K562 (cell line): ENCODE results near the gene KCTD13. TPM values are rescaled to one million over a fixed set of nuclear protein-coding genes. Genes with fewer than 3 reads are reported as not detected.

Experiments used
- ARID1B ChIP-seq: fragments of 450-650 bp; IDR thresholded peaks from 2 replicates; pipeline ENCODE4 v1.6.1; 2016; ENCODE audit warnings: antibody characterized with exemption, mild to moderate bottlenecking, inconsistent platforms
- BMI1 ChIP-seq: fragments of 150-350 bp; IDR thresholded peaks from 2 replicates; pipeline ENCODE4 v1.6.1; 2014; ENCODE audit warnings: low read length
- EHMT2 ChIP-seq: fragments of 450-650 bp; IDR thresholded peaks from 2 replicates; pipeline ENCODE4 v1.6.1; 2018; ENCODE audit warnings: antibody characterized with exemption
- ELK3 ChIP-seq: fragments of 450-650 bp; formaldehyde crosslinking; IDR thresholded peaks from 2 replicates; pipeline ENCODE4 v1.4.0; 2020; ENCODE audit warnings: mild to moderate bottlenecking
- FIP1L1 ChIP-seq: fragments of 200-400 bp; formaldehyde crosslinking; IDR thresholded peaks from 2 replicates; pipeline ENCODE4 v1.6.1; 2018; ENCODE audit warnings: mild to moderate bottlenecking, low read depth, low read length; ENCODE audit not compliant: poor library complexity, severe bottlenecking
- GTF2A2 ChIP-seq: IDR thresholded peaks from 2 replicates; pipeline ENCODE4 v1.6.1; 2016; ENCODE audit warnings: mild to moderate bottlenecking, missing genetic modification characterization, missing compliant biosample characterization
- GTF2E2 ChIP-seq: fragments of 200-800 bp; sonication (Bioruptor generic); IDR thresholded peaks from 2 replicates; pipeline ENCODE4 v1.6.1; 2016; ENCODE audit warnings: missing genetic modification characterization, missing compliant biosample characterization
- HMGN3 ChIP-seq: IDR thresholded peaks from 2 replicates; pipeline ENCODE4 v1.6.1; 2011; ENCODE audit warnings: borderline replicate concordance, low read depth, mild to moderate bottlenecking, mixed read lengths, low read length; ENCODE audit not compliant: insufficient read length; ENCODE audit errors: extremely low read depth
- KLF10 ChIP-seq: fragments of 250-450 bp; sonication (Bioruptor Pico); IDR thresholded peaks from 2 replicates; pipeline ENCODE4 v1.6.1; 2021; ENCODE audit warnings: matching md5 sums
- NCOA1 ChIP-seq: fragments of 450-650 bp; IDR thresholded peaks from 2 replicates; pipeline ENCODE4 v1.6.1; 2016; ENCODE audit warnings: low read depth
- RERE ChIP-seq: sonication (generic); formaldehyde crosslinking; IDR thresholded peaks from 2 replicates; pipeline ENCODE4 v1.8.0; 2023; ENCODE audit warnings: missing genetic modification reagents, mild to moderate bottlenecking, borderline replicate concordance
- RUNX1 ChIP-seq: sonication (generic); IDR thresholded peaks from 2 replicates; pipeline ENCODE4 v1.6.1; 2016; ENCODE audit warnings: antibody characterized with exemption, low read depth
- TFAP4 ChIP-seq: sonication (generic); formaldehyde crosslinking; IDR thresholded peaks from 2 replicates; pipeline ENCODE4 v1.8.0; 2022; ENCODE audit warnings: missing genetic modification reagents, mild to moderate bottlenecking, moderate library complexity, borderline replicate concordance
- ZNF143 ChIP-seq: sonication (generic); formaldehyde crosslinking; IDR thresholded peaks from 2 replicates; pipeline ENCODE4 v1.9.0; 2022; ENCODE audit warnings: mild to moderate bottlenecking, missing genetic modification reagents
- ZNF277 ChIP-seq: fragments of 250-450 bp; sonication (Bioruptor Pico); IDR thresholded peaks from 2 replicates; pipeline ENCODE4 v1.8.0; 2022; ENCODE audit warnings: inconsistent platforms, mild to moderate bottlenecking, moderate library complexity, borderline replicate concordance
- ZNF41 ChIP-seq: fragments of 250-450 bp; sonication (Bioruptor Pico); conservative IDR thresholded peaks from 2 replicates; pipeline ENCODE4 v1.4.0; 2020; ENCODE audit warnings: mild to moderate bottlenecking
- ZNF639 ChIP-seq, 2 experiments: fragments of 200-800 bp in 1 of 2; sonication (Bioruptor generic) in 1 of 2; sonication (generic) in 1 of 2; formaldehyde crosslinking in 1 of 2; IDR thresholded peaks in 1 of 2; conservative IDR thresholded peaks in 1 of 2; 2 replicates each; pipeline versions ENCODE4 v1.5.0 to v1.6.1; 2016 to 2020; ENCODE audit warnings: missing compliant biosample characterization in 1 of 2, missing genetic modification characterization in 1 of 2, missing genetic modification reagents in 1 of 2
- polyA plus RNA-seq, 8 experiments: library from polyadenylated mRNA; depleted of rRNA in 4 of 8; stranded (reverse) in 5 of 8; unstranded in 3 of 8; fragments of >200 nt; fragmentation: Nextera tagmentation in 2 of 8; fragmentation: Illumina TruSeq in 1 of 8; extraction: Ambion mirVana in 2 of 8; extraction: Trizol in 1 of 8; gene quantifications; 2 replicates each; pipeline versions ENCODE4 v1.2.1 to v1.2.3, GENCODE V29; 2011 to 2014; ENCODE audit warnings: inconsistent platforms in 1 of 8, missing spikeins in 1 of 8
- total RNA-seq, 7 experiments: library from RNA; depleted of rRNA in 6 of 7; stranded (reverse); fragments of >200 nt in 6 of 7; fragmentation: Illumina TruSeq in 2 of 7; extraction: Trizol in 2 of 7; gene quantifications; 2 replicates each; pipeline versions ENCODE4 v1.2.1 to v1.2.3, GENCODE V29; 2011 to 2021; ENCODE audit warnings: low replicate concordance in 1 of 7

The KCTD13 gene
- total and polyA plus RNA-seq, 9 of the 15 experiments (the other 6 are each of a cell fraction or from before 2014, with no cell fraction given) = 1.0 to 20.6 (median 9.8) TPM

GRCh38 chr16:29862884-29863668 lies 63.0 kb downstream of the KCTD13 start, which contains the start of gene CDIPT (continued):
- TF ChIP-seq ZNF639 (CRISPR knock-in tag; conservative IDR thresholded peaks at IDR 0.05 in 1 of 2, IDR thresholded peaks at IDR 0.05 in 1 of 2) = no peak; a peak in 1 of 4 replicates
- TF ChIP-seq NCOA1 = no peak
- no peak for TF ChIP-seq ZNF277
- peak; percentile 93 for TF ChIP-seq TFAP4
- no peak for TF ChIP-seq ZNF41 (CRISPR knock-in tag)
- TF ChIP-seq GTF2A2 (tag) = no peak
- TF ChIP-seq ARID1B = peak; percentile 51; the same call in 1 of the 2 replicates
- peak; percentile 38; the same call in 1 of the 2 replicates for TF ChIP-seq GTF2E2 (tag)
- no peak for TF ChIP-seq ELK3 (CRISPR knock-in tag)
- TF ChIP-seq BMI1 = no peak
- TF ChIP-seq HMGN3 = peak; percentile 65
- no peak for TF ChIP-seq KLF10 (CRISPR knock-in tag)
- no peak for TF ChIP-seq RERE (CRISPR knock-in tag)
- TF ChIP-seq EHMT2 = no peak
- no peak for TF ChIP-seq RUNX1
- no peak for TF ChIP-seq FIP1L1
- no peak for TF ChIP-seq ZNF143
